NK-92 treated with Interleukin-12 subunit alpha and Interleukin-12 subunit beta, amount 100 ng/mL, for 24 hours (cell line): ENCODE data around the gene RNF175.

Experiments
- DNase-seq: peaks from one replicate; lab custom pipeline; 2025; lab: John Stamatoyannopoulos, UW

RNF175 gene

GRCh38 chr4:153784166-153784699 is 24.4 kb upstream of the RNF175 start:
- DNase-seq = no peak

GRCh38 chr4:153782581-153782980 is 22.8 kb upstream of the RNF175 start:
- no peak for DNase-seq

GRCh38 chr4:153781717-153782416 is 22.0 kb upstream of the RNF175 start:
- no peak for DNase-seq

GRCh38 chr4:153781280-153781679 is 21.5 kb upstream of the RNF175 start:
- DNase-seq = no peak

GRCh38 chr4:153780876-153781275 is 21.1 kb upstream of the RNF175 start:
- no peak for DNase-seq

GRCh38 chr4:153780221-153780620 is 20.4 kb upstream of the RNF175 start:
- DNase-seq = no peak

GRCh38 chr4:153778383-153778782 is 18.6 kb upstream of the RNF175 start:
- DNase-seq = no peak

- DNase-seq = no peak
These were observed 17.6 kb upstream of the RNF175 start for GRCh38 chr4:153777421-153777820.

GRCh38 chr4:153776601-153777000 is 16.8 kb upstream of the RNF175 start:
- no peak for DNase-seq

GRCh38 chr4:153773236-153773690 is 13.4 kb upstream of the RNF175 start:
- DNase-seq = no peak

- DNase-seq = no peak
These were observed 11.2 kb upstream of the RNF175 start for GRCh38 chr4:153771046-153771445.

- DNase-seq = no peak
These were observed 6.9 kb upstream of the RNF175 start for GRCh38 chr4:153766758-153767157.

- no peak for DNase-seq
These were observed 6.1 kb upstream of the RNF175 start for GRCh38 chr4:153765894-153766293.

GRCh38 chr4:153764601-153765368 is 5.0 kb upstream of the RNF175 start:
- DNase-seq = no peak

- no peak for DNase-seq
These were observed 3.6 kb upstream of the RNF175 start for GRCh38 chr4:153763404-153763803.

- DNase-seq = no peak
These were observed 977 bp downstream of the RNF175 start for GRCh38 chr4:153758688-153759406.

- DNase-seq = no peak
These were observed 1.7 kb downstream of the RNF175 start for GRCh38 chr4:153758136-153758535.

GRCh38 chr4:153757407-153757806 is 2.4 kb downstream of the RNF175 start:
- DNase-seq = no peak

- DNase-seq = no peak
These were observed 4.6 kb downstream of the RNF175 start for GRCh38 chr4:153755186-153755585.

GRCh38 chr4:153750197-153750817 is 9.5 kb downstream of the RNF175 start:
- peak; percentile 13 for DNase-seq

- no peak for DNase-seq
These were observed 11.4 kb downstream of the RNF175 start for GRCh38 chr4:153748378-153748777.

- DNase-seq = no peak
These were observed 12.3 kb downstream of the RNF175 start for GRCh38 chr4:153747406-153747955.
